Liver (tissue), 9 donors: ENCODE data around the gene SEMA5A. TPM values are rescaled to one million over a fixed set of nuclear protein-coding genes. Genes with fewer than 3 reads are reported as not detected.
A peak's percentile ranks its signal among the peaks of the same experiment; 100 is the strongest.

Source experiments
- DNase-seq: peaks from one replicate; pipeline ENCODE4 v3.0.0-alpha.2; 2017; ENCODE audit warnings: low spot score
- H3K27ac ChIP-seq, 2 donors: one replicate each; pipeline ENCODE4 v1.7.0; 2013; ENCODE audit warnings: inconsistent platforms in 2 of 2, low read length in 2 of 2, control low read depth in 1 of 2, low read depth in 1 of 2, mild to moderate bottlenecking in 1 of 2
- H3K27me3 ChIP-seq, 4 donors: one replicate each; pipeline versions ENCODE4 v1.6.1 to v1.7.0; 2013; ENCODE audit warnings: low read length in 3 of 4, inconsistent platforms in 1 of 4, mild to moderate bottlenecking in 1 of 4, moderate library complexity in 1 of 4; ENCODE audit not compliant: control insufficient read depth in 4 of 4, insufficient read depth in 4 of 4
- H3K36me3 ChIP-seq, 4 donors: one replicate each; pipeline versions ENCODE4 v1.6.1 to v1.7.0; 2013; ENCODE audit warnings: low read length in 3 of 4, mild to moderate bottlenecking in 3 of 4, low read depth in 1 of 4, moderate library complexity in 1 of 4; ENCODE audit not compliant: control insufficient read depth in 4 of 4, insufficient read depth in 3 of 4
- H3K4me1 ChIP-seq, 4 donors: one replicate each; pipeline versions ENCODE4 v1.6.1 to v1.7.0; 2013; ENCODE audit warnings: low read length in 3 of 4, mild to moderate bottlenecking in 3 of 4, moderate library complexity in 1 of 4; ENCODE audit not compliant: control insufficient read depth in 4 of 4, insufficient read depth in 4 of 4
- H3K4me3 ChIP-seq, 3 donors: one replicate each; pipeline versions ENCODE4 v1.6.1 to v1.7.0; 2013; ENCODE audit warnings: low read length in 3 of 3, control low read depth in 1 of 3, low read depth in 1 of 3, mild to moderate bottlenecking in 1 of 3
- H3K9ac ChIP-seq, 2 donors: one replicate each; pipeline ENCODE4 v1.7.0; 2013; ENCODE audit warnings: low read length in 2 of 2, mild to moderate bottlenecking in 2 of 2, moderate library complexity in 2 of 2, control low read depth in 1 of 2, low read depth in 1 of 2
- H3K9me3 ChIP-seq, 4 donors: one replicate each; pipeline versions ENCODE4 v1.6.1 to v1.7.0; 2013; ENCODE audit warnings: low read length in 3 of 4; ENCODE audit not compliant: control insufficient read depth in 4 of 4
- EGR1 ChIP-seq, 2 donors: IDR thresholded peaks; 2 replicates each; pipeline ENCODE4 v1.6.1; 2016 to 2018; ENCODE audit warnings: antibody characterized with exemption in 2 of 2, low read depth in 2 of 2
- FOXA1 ChIP-seq: IDR thresholded peaks from 2 replicates; pipeline ENCODE4 v1.6.1; 2016; ENCODE audit warnings: antibody characterized with exemption
- FOXA2 ChIP-seq: IDR thresholded peaks from 2 replicates; pipeline ENCODE4 v1.6.1; 2016; ENCODE audit warnings: antibody characterized with exemption
- HNF4A ChIP-seq, 2 donors: conservative IDR thresholded peaks; 2 replicates each; pipeline ENCODE4 v1.6.1; 2016; ENCODE audit warnings: antibody characterized with exemption in 2 of 2, mild to moderate bottlenecking in 2 of 2
- JUND ChIP-seq, 2 donors: IDR thresholded peaks; 2 replicates each; pipeline ENCODE4 v1.6.1; 2016; ENCODE audit warnings: antibody characterized with exemption in 2 of 2
- RXRA ChIP-seq, 2 donors: IDR thresholded peaks; 2 replicates each; pipeline ENCODE4 v1.6.1; 2017 to 2018; ENCODE audit warnings: antibody characterized with exemption in 2 of 2, mild to moderate bottlenecking in 1 of 2
- YY1 ChIP-seq: IDR thresholded peaks from 2 replicates; pipeline ENCODE4 v1.6.1; 2016; ENCODE audit warnings: antibody characterized with exemption, mild to moderate bottlenecking
- WGBS: extraction: QIAGEN DNeasy Blood & Tissue Kit; methylation state at CpG from one replicate; pipeline ENCODE4 v1.1.7; 2013; 5-methylcytosine and 5-hydroxymethylcytosine counted together
- polyA plus RNA-seq, 2 donors: library from polyadenylated mRNA; stranded (reverse) in 1 of 2; unstranded in 1 of 2; fragments of 200-250 nt in 1 of 2; fragments of >200 nt in 1 of 2; fragmentation: Nextera tagmentation in 1 of 2; extraction: Ambion mirVana in 1 of 2; gene quantifications; one replicate each; pipeline versions ENCODE4 v1.2.1 to v1.2.3, GENCODE V29; 2013 to 2015
- total RNA-seq, 2 donors: library from RNA; depleted of rRNA; stranded (reverse); fragments of >200 nt; gene quantifications; one replicate each; pipeline ENCODE4 v1.2.3, GENCODE V29; 2014
- TF ChIP-seq, protein P1 (sequence below): IDR thresholded peaks from 2 replicates; pipeline ENCODE4 v1.6.1; 2016; ENCODE audit warnings: antibody characterized with exemption
- TF ChIP-seq, protein P2 (sequence below): fragments of 150-350 bp; IDR thresholded peaks from 2 replicates; pipeline ENCODE4 v1.5.1; 2017; ENCODE audit warnings: improper control_type of control experiment, low read depth, low read length; ENCODE audit not compliant: missing input control
- TF ChIP-seq, protein P3 (sequence below): IDR thresholded peaks from 2 replicates; pipeline ENCODE4 v1.6.1; 2016; ENCODE audit warnings: antibody characterized with exemption
- donor health status: healthy.
- donor health status: healthy.
- donor health status: healthy.
- donor health status: healthy.
- donor health status: healthy.

The SEMA5A gene
- total and polyA plus RNA-seq, 4 donors: 1.1 to 5.8 (median 3.2) TPM

DNA sequence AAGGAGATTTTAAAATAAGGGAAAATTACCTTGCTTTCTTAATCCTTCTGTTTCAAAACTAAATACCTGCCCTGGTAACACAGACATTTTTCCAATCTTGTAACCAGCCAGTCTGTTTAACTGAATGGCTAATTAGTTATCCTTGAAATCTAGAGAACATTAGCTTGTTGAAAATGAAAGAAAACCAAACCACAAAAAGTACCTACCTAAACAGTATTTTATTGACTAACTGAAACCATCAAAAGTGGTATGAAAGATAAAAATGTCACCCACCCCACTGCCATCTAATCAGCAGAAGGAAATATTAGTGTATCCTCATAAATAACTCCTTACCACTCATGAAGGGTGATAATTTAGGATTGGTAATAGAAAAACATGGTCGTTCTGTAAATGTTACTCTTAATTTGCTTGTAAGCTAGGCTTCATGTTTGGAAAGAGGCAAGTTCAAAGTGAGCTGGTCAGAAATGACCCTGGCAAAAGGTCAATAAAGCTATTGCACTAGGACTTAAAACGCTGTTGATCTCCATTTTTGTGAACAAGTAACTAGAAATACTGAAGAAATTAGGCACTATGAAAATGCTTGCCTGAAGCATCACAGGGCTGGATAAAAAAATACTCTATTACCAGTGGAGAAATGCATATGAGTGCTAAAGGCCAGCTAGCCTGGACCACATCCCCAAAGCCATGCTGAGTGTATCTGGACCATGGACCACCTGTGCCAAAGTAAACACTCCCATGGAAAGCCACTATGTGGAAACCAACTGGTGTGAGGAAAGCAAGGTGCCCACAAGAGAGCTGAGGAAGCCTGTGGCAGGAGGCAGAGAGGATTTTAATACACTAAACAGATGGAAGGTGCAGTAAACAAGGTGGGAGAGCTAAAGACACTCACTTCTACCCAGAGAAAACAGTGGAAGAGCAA lies 8.4 kb downstream of the SEMA5A start:
- TF ChIP-seq RXRA (IDR thresholded peaks at IDR 0.05): peak; percentile 56 to 67
- TF ChIP-seq EGR1 (IDR thresholded peaks at IDR 0.05; ENCODE audit: low read depth in 2 of 2): no peak
- TF ChIP-seq FOXA2: peak; percentile 63
- TF ChIP-seq YY1: peak; percentile 52
- TF ChIP-seq, protein P1, sequence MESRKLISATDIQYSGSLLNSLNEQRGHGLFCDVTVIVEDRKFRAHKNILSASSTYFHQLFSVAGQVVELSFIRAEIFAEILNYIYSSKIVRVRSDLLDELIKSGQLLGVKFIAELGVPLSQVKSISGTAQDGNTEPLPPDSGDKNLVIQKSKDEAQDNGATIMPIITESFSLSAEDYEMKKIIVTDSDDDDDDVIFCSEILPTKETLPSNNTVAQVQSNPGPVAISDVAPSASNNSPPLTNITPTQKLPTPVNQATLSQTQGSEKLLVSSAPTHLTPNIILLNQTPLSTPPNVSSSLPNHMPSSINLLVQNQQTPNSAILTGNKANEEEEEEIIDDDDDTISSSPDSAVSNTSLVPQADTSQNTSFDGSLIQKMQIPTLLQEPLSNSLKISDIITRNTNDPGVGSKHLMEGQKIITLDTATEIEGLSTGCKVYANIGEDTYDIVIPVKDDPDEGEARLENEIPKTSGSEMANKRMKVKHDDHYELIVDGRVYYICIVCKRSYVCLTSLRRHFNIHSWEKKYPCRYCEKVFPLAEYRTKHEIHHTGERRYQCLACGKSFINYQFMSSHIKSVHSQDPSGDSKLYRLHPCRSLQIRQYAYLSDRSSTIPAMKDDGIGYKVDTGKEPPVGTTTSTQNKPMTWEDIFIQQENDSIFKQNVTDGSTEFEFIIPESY: no peak
- peak; percentile 39 to 48 for TF ChIP-seq HNF4A (conservative IDR thresholded peaks at IDR 0.05)
- TF ChIP-seq, protein P2, sequence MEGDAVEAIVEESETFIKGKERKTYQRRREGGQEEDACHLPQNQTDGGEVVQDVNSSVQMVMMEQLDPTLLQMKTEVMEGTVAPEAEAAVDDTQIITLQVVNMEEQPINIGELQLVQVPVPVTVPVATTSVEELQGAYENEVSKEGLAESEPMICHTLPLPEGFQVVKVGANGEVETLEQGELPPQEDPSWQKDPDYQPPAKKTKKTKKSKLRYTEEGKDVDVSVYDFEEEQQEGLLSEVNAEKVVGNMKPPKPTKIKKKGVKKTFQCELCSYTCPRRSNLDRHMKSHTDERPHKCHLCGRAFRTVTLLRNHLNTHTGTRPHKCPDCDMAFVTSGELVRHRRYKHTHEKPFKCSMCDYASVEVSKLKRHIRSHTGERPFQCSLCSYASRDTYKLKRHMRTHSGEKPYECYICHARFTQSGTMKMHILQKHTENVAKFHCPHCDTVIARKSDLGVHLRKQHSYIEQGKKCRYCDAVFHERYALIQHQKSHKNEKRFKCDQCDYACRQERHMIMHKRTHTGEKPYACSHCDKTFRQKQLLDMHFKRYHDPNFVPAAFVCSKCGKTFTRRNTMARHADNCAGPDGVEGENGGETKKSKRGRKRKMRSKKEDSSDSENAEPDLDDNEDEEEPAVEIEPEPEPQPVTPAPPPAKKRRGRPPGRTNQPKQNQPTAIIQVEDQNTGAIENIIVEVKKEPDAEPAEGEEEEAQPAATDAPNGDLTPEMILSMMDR: no peak
- peak; percentile 6 for TF ChIP-seq FOXA1
- TF ChIP-seq, protein P3, sequence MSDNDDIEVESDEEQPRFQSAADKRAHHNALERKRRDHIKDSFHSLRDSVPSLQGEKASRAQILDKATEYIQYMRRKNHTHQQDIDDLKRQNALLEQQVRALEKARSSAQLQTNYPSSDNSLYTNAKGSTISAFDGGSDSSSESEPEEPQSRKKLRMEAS: no peak
- Histone ChIP-seq H3K9me3 (no peaks in the 10 kb centered on the region), H3K36me3 (no peaks in the 10 kb centered on the region), H3K27me3 (no peaks in the 10 kb centered on the region), H3K4me1 (peaks cover 0 to 11% (median 1%) of the 10 kb centered on the region in 4 donors), H3K4me3 (no peak overlapping the region), H3K27ac (no peak overlapping the region), H3K9ac (no peak overlapping the region)
- WGBS: 27% methylated on average over 2 of the region's 2 CpGs
- DNase-seq: no peak

DNA sequence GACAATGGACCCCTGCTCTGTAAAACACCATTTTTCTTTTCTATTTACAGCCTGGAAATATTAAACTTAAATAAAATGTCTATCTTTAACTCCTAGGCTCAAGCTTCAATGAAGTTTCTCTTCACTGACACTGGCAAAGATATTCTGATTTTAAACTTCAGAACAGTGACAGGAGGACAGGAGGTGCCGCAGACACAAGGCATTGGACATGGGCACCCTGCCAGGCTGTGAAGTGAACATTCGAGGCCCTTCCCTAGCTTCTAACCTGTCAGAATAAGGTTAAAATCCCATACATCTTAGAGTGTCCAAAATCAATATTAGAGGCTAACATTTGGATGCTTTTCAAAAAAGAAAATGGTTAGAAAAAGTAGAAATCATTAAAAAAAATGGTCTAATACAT lies 9.2 kb downstream of the SEMA5A start:
- DNase-seq: no peak
- peaks cover 0 to 11% (median 1%) of the 10 kb centered on the region in 4 donors for H3K4me1 ChIP-seq
- no peak overlapping the region for H3K9ac ChIP-seq
- 55% methylated on average over 2 of the region's 2 CpGs for WGBS
- H3K27ac ChIP-seq: no peak overlapping the region
- H3K36me3 ChIP-seq: no peaks in the 10 kb centered on the region
- H3K9me3 ChIP-seq: no peaks in the 10 kb centered on the region
- H3K4me3 ChIP-seq: no peak overlapping the region
- no peak for TF ChIP-seq JUND (IDR thresholded peaks at IDR 0.05)
- TF ChIP-seq, protein P2: no peak
- no peaks in the 10 kb centered on the region for H3K27me3 ChIP-seq
